A549 (cell line): ENCODE measurements around the gene RABGAP1L. TPM values are rescaled to one million over a fixed set of nuclear protein-coding genes. Genes with fewer than 3 reads are reported as not detected.

Experiments
- ATAC-seq, 2 experiments: fragments of 200-7000 bp in 1 of 2; fragments of >200 bp in 1 of 2; cut with Nextera tagmentation in 1 of 2; cut with Tn5 transposase in 1 of 2; 3 replicates each; pipeline versions ENCODE4 v1.8.0 to v1.9.1; 2018 to 2020; ENCODE audit warnings: mild to moderate bottlenecking in 1 of 2, moderate library complexity in 1 of 2
- CTCF ChIA-PET: fragments of 300-600 bp; sonication (Branson Sonifier 250); formaldehyde crosslinking; extraction: SDS; loops from one replicate; lab custom pipeline; 2021; ENCODE audit warnings: antibody characterized with exemption, inconsistent platforms; lab: Yijun Ruan, JAX
- POLR2A ChIA-PET: fragments of 350-600 bp; formaldehyde crosslinking; extraction: SDS; loops from one replicate; lab custom pipeline; 2021; ENCODE audit warnings: antibody characterized with exemption, inconsistent platforms; lab: Yijun Ruan, JAX
- DNase-seq, 2 experiments: peaks; one replicate each; pipeline versions ENCODE4 v3.0.0 to v3.0.0-alpha.2; 2011 to 2016; ENCODE audit warnings: low read depth in 1 of 2, low spot score in 1 of 2
- FAIRE-seq: peaks from 2 replicates; lab custom pipeline; 2011; peaks lifted over from hg19 to GRCh38; lab: Jason Lieb, UNC
- H3K27ac ChIP-seq, 2 experiments: fragments of >200 bp; sonication (Bioruptor Twin); formaldehyde crosslinking; 3 replicates each; pipeline ENCODE4 v1.5.1; 2016 to 2017
- H3K4me1 ChIP-seq: fragments of >200 bp; sonication (Bioruptor Twin); formaldehyde crosslinking; 3 replicates; pipeline ENCODE4 v1.6.1; 2016
- H3K4me2 ChIP-seq: fragments of >200 bp; sonication (Bioruptor Twin); formaldehyde crosslinking; 3 replicates; pipeline ENCODE4 v1.6.1; 2016
- H3K4me3 ChIP-seq: fragments of >200 bp; sonication (Bioruptor Twin); formaldehyde crosslinking; 3 replicates; pipeline ENCODE4 v1.5.1; 2016
- H3K9me3 ChIP-seq: fragments of >200 bp; sonication (Bioruptor Twin); formaldehyde crosslinking; 3 replicates; pipeline ENCODE4 v1.6.1; 2016
- ATOH8 ChIP-seq: fragments of 250-450 bp; sonication (Bioruptor Pico); IDR thresholded peaks from 2 replicates; pipeline ENCODE4 v1.5.0; 2020; ENCODE audit warnings: low read depth, mild to moderate bottlenecking, moderate library complexity
- BCL3 ChIP-seq: fragments of >200 bp; sonication (Bioruptor Twin); formaldehyde crosslinking; IDR thresholded peaks from 3 replicates; pipeline ENCODE4 v1.6.1; 2016
- BHLHE40 ChIP-seq: IDR thresholded peaks from 2 replicates; pipeline ENCODE4 v1.6.1; 2012; ENCODE audit warnings: low read depth, low read length, inconsistent platforms
- CBX8 ChIP-seq: fragments of 200-600 bp; sonication (generic); IDR thresholded peaks from 2 replicates; pipeline ENCODE4 v1.6.1; 2016
- CEBPB ChIP-seq, 2 experiments: fragments of >200 bp in 1 of 2; sonication (Bioruptor Twin) in 1 of 2; formaldehyde crosslinking in 1 of 2; IDR thresholded peaks; 2 replicates each; pipeline ENCODE4 v1.6.1; 2012 to 2016
- CHD2 ChIP-seq: fragments of 150-350 bp; IDR thresholded peaks from 2 replicates; pipeline ENCODE4 v1.6.1; 2014; ENCODE audit warnings: low read length; ENCODE audit not compliant: partially characterized antibody
- EHF ChIP-seq: fragments of 250-450 bp; sonication (Bioruptor Pico); IDR thresholded peaks from 2 replicates; pipeline ENCODE4 v1.5.0; 2020; ENCODE audit warnings: mild to moderate bottlenecking
- EP300 ChIP-seq, 2 experiments: fragments of >200 bp; sonication (Bioruptor Twin); formaldehyde crosslinking; IDR thresholded peaks; 2 replicates in 1 of 2; 3 replicates in 1 of 2; pipeline ENCODE4 v1.6.1; 2016 to 2017
- FOSB ChIP-seq: fragments of 250-450 bp; sonication (Bioruptor Pico); IDR thresholded peaks from 2 replicates; pipeline ENCODE4 v1.5.0; 2020; ENCODE audit warnings: mild to moderate bottlenecking, moderate library complexity
- HES2 ChIP-seq: fragments of >200 bp; sonication (Bioruptor Twin); formaldehyde crosslinking; IDR thresholded peaks from 2 replicates; pipeline ENCODE4 v1.6.1; 2016
- HEYL ChIP-seq: fragments of 250-450 bp; sonication (Bioruptor Pico); IDR thresholded peaks from 2 replicates; pipeline ENCODE4 v1.8.0; 2021; ENCODE audit warnings: mild to moderate bottlenecking, moderate library complexity
- HMGXB4 ChIP-seq: fragments of 250-450 bp; sonication (Bioruptor Pico); IDR thresholded peaks from 2 replicates; pipeline ENCODE4 v1.5.0; 2021; ENCODE audit warnings: mild to moderate bottlenecking, moderate library complexity, borderline replicate concordance
- HOXA7 ChIP-seq: fragments of 250-450 bp; sonication (Bioruptor Pico); IDR thresholded peaks from 2 replicates; pipeline ENCODE4 v1.5.0; 2020; ENCODE audit warnings: mild to moderate bottlenecking, moderate library complexity
- KDM1A ChIP-seq: fragments of 200-600 bp; sonication (generic); IDR thresholded peaks from 2 replicates; pipeline ENCODE4 v1.6.1; 2016; ENCODE audit warnings: low read depth, mild to moderate bottlenecking
- MAZ ChIP-seq: fragments of 150-350 bp; IDR thresholded peaks from 2 replicates; pipeline ENCODE4 v1.6.1; 2014; ENCODE audit warnings: antibody characterized with exemption, low read depth, low read length, borderline replicate concordance
- MYC ChIP-seq: IDR thresholded peaks from 2 replicates; pipeline ENCODE4 v1.6.1; 2012; ENCODE audit warnings: mild to moderate bottlenecking, inconsistent platforms, low read length, improper control_type of control experiment, borderline replicate concordance
- NFE2L2 ChIP-seq: fragments of 150-350 bp; conservative IDR thresholded peaks from 2 replicates; pipeline ENCODE4 v1.6.1; 2014; ENCODE audit warnings: low read length
- NR3C1 ChIP-seq: fragments of >200 bp; sonication (Bioruptor Twin); formaldehyde crosslinking; IDR thresholded peaks from 3 replicates; pipeline ENCODE4 v1.6.1; 2017
- POLR2A ChIP-seq: IDR thresholded peaks from 2 replicates; pipeline ENCODE4 v1.6.1; 2012; ENCODE audit warnings: mild to moderate bottlenecking, low read length
- RARB ChIP-seq: fragments of 250-450 bp; sonication (Bioruptor Pico); IDR thresholded peaks from 2 replicates; pipeline ENCODE4 v1.8.0; 2021; ENCODE audit warnings: mild to moderate bottlenecking, moderate library complexity
- RCOR1 ChIP-seq: fragments of 150-350 bp; IDR thresholded peaks from 2 replicates; pipeline ENCODE4 v1.6.1; 2014; ENCODE audit warnings: antibody characterized with exemption, low read length, low read depth
- RFX5 ChIP-seq: fragments of 450-650 bp; IDR thresholded peaks from 2 replicates; pipeline ENCODE4 v1.7.1; 2014; ENCODE audit warnings: antibody characterized with exemption, mild to moderate bottlenecking, moderate library complexity
- TP53 ChIP-seq: fragments of 250-450 bp; sonication (Bioruptor Pico); IDR thresholded peaks from 2 replicates; pipeline ENCODE4 v1.5.0; 2021; ENCODE audit warnings: mild to moderate bottlenecking, moderate library complexity
- ZNF302 ChIP-seq: fragments of 250-450 bp; sonication (Bioruptor Pico); IDR thresholded peaks from 2 replicates; pipeline ENCODE4 v1.9.0; 2021; ENCODE audit warnings: inconsistent platforms, mild to moderate bottlenecking, moderate library complexity
- ZSCAN20 ChIP-seq: fragments of 250-450 bp; sonication (Bioruptor Pico); IDR thresholded peaks from 2 replicates; pipeline ENCODE4 v1.8.0; 2022; ENCODE audit warnings: mild to moderate bottlenecking, moderate library complexity
- WGBS: methylation state at CpG from one replicate; pipeline ENCODE4 v1.1.6; 2017; ENCODE audit errors: missing lambda C conversion rate; 5-methylcytosine and 5-hydroxymethylcytosine counted together
- polyA plus RNA-seq, 4 experiments: library from polyadenylated mRNA; depleted of rRNA in 3 of 4; stranded (reverse); fragments of >200 nt; fragmentation: RNase III in 1 of 4; extraction: RNeasy Plus Mini Kit Qiagen cat#74134 plus additional on column Dnase treatment in 1 of 4; gene quantifications; 2 replicates in 3 of 4; 3 replicates in 1 of 4; pipeline ENCODE4 v1.2.3, GENCODE V29; 2011 to 2017
- TF ChIP-seq, protein P1 (sequence below): fragments of 150-350 bp; IDR thresholded peaks from 2 replicates; pipeline ENCODE4 v1.6.1; 2014; ENCODE audit warnings: low read depth, mild to moderate bottlenecking, low read length

The RABGAP1L gene
- polyA plus RNA-seq, 2 of the 4 experiments (the other 2 are of a cell fraction), result 8.2 to 18.6 TPM

DNA sequence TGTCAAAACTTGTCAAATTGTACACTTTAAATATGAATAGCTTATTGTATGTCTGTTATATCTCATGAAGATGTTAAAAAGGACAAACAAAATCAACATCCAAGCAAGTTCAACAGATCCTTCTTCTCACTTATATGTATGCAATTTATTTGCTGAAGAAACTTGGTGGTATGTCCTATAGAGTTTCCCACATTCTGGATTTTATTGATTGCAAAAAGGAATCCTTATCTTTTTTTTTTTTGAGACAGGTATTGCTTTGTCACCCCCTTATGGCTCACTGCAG, 5.6 kb upstream of the RABGAP1L start:
- Histone ChIP-seq H3K4me3 (no peak overlapping the region), H3K9me3 (no peaks in the 10 kb centered on the region), H3K4me2 (peak overlapping the region; percentile 12; the same call in 1 of the 3 replicates), H3K4me1 (peaks cover 17% of the 10 kb centered on the region), H3K27ac (no peak overlapping the region)
- DNase-seq (no peak), FAIRE-seq (no peak), ATAC-seq (no peak)
- POLR2A ChIA-PET, result no interaction called here
- TF ChIP-seq ZNF302 (no peak), ATOH8 (CRISPR knock-in tag) (no peak), NR3C1 (no peak), CBX8 (no peak), EHF (CRISPR knock-in tag) (no peak), HEYL (CRISPR knock-in tag) (no peak), HMGXB4 (CRISPR knock-in tag) (no peak), HOXA7 (CRISPR knock-in tag) (no peak), POLR2A (no peak), TP53 (no peak), RFX5 (no peak), HES2 (no peak), FOSB (no peak), KDM1A (no peak), RARB (no peak), NFE2L2 (no peak), RCOR1 (no peak), MAZ (no peak), MYC (no peak)
- CTCF ChIA-PET, result interaction anchor here (1.2 to 1.4 kb wide), 2 partner anchors 18 to 39 kb away, joined by 3 to 6 read pairs; no protein-coding TSS in a partner anchor

GRCh38 chr1:174156437-174156836, 2.9 kb upstream of the RABGAP1L start:
- Histone ChIP-seq H3K4me2 (no peak overlapping the region), H3K27ac (no peak overlapping the region), H3K9me3 (no peaks in the 10 kb centered on the region), H3K4me1 (peaks cover 22% of the 10 kb centered on the region), H3K4me3 (no peak overlapping the region)
- DNase-seq (no peak), FAIRE-seq (no peak), ATAC-seq (no peak)
- ChIA-PET CTCF (interaction anchor here (0.6 kb wide), 1 partner anchor 632 kb away, joined by 3 read pairs; no protein-coding TSS in a partner anchor), POLR2A (no interaction called here)
- TF ChIP-seq EP300 (IDR thresholded peaks at IDR 0.05), result no peak
- 84% methylated on average over 1 of the region's 1 CpG for WGBS

GRCh38 chr1:174157157-174157806, 2.0 kb upstream of the RABGAP1L start:
- FAIRE-seq (no peak), DNase-seq (no peak), ATAC-seq (no peak)
- Histone ChIP-seq H3K4me3 (no peak overlapping the region), H3K9me3 (no peaks in the 10 kb centered on the region), H3K4me2 (no peak overlapping the region), H3K4me1 (peaks cover 22% of the 10 kb centered on the region), H3K27ac (no peak overlapping the region)
- TF ChIP-seq ZSCAN20 (no peak), BCL3 (no peak), CHD2 (no peak), POLR2A (no peak), BHLHE40 (no peak), ZNF302 (no peak), NFE2L2 (no peak), CEBPB (IDR thresholded peaks at IDR 0.05) (no peak)
- TF ChIP-seq, protein P1, sequence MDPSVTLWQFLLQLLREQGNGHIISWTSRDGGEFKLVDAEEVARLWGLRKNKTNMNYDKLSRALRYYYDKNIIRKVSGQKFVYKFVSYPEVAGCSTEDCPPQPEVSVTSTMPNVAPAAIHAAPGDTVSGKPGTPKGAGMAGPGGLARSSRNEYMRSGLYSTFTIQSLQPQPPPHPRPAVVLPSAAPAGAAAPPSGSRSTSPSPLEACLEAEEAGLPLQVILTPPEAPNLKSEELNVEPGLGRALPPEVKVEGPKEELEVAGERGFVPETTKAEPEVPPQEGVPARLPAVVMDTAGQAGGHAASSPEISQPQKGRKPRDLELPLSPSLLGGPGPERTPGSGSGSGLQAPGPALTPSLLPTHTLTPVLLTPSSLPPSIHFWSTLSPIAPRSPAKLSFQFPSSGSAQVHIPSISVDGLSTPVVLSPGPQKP, result no peak
- ChIA-PET POLR2A (no interaction called here), CTCF (no interaction called here)
- 67% methylated on average over 3 of the region's 3 CpGs for WGBS
